ENCODE results near the gene A1BG. TPM values are rescaled to one million over a fixed set of nuclear protein-coding genes. Genes with fewer than 3 reads are reported as not detected.

Gene A1BG
- total and polyA plus RNA-seq, 8 donors: 0.81 to 10.2 (median 1.6) TPM

GRCh38 chr19:58335630-58336029, 17.7 kb downstream of the A1BG start:
- no peak for ATAC-seq
- no peak for TF ChIP-seq CTCF (IDR thresholded peaks at IDR 0.05)

GRCh38 chr19:58334691-58335249, 18.5 kb downstream of the A1BG start:
- no peak overlapping the region for H3K4me3 ChIP-seq
- H3K4me1 ChIP-seq: no peaks in the 10 kb centered on the region
- TF ChIP-seq CTCF (IDR thresholded peaks at IDR 0.05): no peak
- ATAC-seq (no peak), DNase-seq (no peak)
- H3K36me3 ChIP-seq: peaks cover 0 to 50% of the 10 kb centered on the region in 2 donors
- intact Hi-C loops (cut with DNase I): no loop called here
- H3K9me3 ChIP-seq: no peaks in the 10 kb centered on the region
- H3K27ac ChIP-seq: no peak overlapping the region
- H3K27me3 ChIP-seq: no peaks in the 10 kb centered on the region

More at GRCh38 chr19:58335630-58336029, 17.7 kb downstream of the A1BG start:
- no peak for DNase-seq
- no peaks in the 10 kb centered on the region for H3K9me3 ChIP-seq
- no peaks in the 10 kb centered on the region for H3K4me1 ChIP-seq
- no peaks in the 10 kb centered on the region for H3K27me3 ChIP-seq
- intact Hi-C loops (cut with DNase I): no loop called here
- peaks cover 0 to 55% of the 10 kb centered on the region in 2 donors for H3K36me3 ChIP-seq
- H3K27ac ChIP-seq: no peak overlapping the region
- H3K4me3 ChIP-seq: no peak overlapping the region

GRCh38 chr19:58332697-58333096, 20.6 kb downstream of the A1BG start:
- H3K9me3 ChIP-seq: no peaks in the 10 kb centered on the region
- intact Hi-C loops (cut with DNase I): no loop called here
- ATAC-seq (no peak), DNase-seq (no peak)
- no peak for TF ChIP-seq CTCF (IDR thresholded peaks at IDR 0.05)
- H3K27me3 ChIP-seq: no peaks in the 10 kb centered on the region
- H3K27ac ChIP-seq: no peak overlapping the region
- H3K4me3 ChIP-seq: no peak overlapping the region
- H3K36me3 ChIP-seq: peaks cover 0 to 29% of the 10 kb centered on the region in 2 donors
- H3K4me1 ChIP-seq: peaks cover 6 to 16% of the 10 kb centered on the region in 2 donors

DNA sequence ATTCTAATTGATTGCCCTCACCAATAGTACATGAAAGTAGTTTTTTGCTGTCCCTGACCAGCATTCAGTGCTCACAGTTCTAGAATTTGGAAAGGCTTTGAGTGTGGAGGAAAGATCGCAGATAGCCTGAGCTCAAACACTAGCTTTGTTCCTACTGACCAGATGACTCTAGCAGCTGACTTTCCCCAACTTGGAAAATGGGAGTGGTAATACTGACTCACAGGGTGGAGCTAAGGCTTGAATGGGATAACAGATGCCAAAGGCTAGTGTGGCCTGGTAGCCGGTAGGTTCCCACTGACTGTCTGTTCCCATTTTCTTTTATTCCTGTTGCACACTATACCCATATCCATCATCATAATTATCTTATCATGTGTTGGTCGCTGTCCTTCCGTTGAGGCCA, 22.8 kb downstream of the A1BG start:
- intact Hi-C loops (cut with DNase I): no loop called here
- Histone ChIP-seq H3K4me3 (no peak overlapping the region), H3K27ac (no peak overlapping the region)

DNA sequence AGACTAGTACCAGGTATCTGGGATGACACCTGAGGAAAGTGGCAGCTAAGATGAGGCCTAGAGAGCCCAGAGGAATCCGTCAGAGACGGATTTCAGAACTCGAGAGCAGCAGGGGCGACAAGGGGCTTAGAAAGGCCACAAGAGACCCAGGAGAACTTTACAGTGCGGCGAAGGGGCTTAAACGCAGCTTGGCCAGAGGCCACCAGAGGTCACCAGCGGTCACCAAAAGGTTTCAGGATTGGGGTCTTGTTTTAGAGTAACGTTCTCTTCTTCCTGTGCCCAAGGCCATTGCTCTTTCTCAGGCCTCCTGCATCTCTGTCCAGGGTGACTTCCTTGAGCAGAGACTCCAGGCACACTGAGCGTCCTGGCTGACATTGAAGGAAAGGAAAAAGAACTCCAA, 24.3 kb downstream of the A1BG start:
- Histone ChIP-seq H3K27me3 (no peaks in the 10 kb centered on the region), H3K36me3 (no peaks in the 10 kb centered on the region), H3K4me1 (peaks cover 15 to 30% of the 10 kb centered on the region in 2 donors), H3K9me3 (no peaks in the 10 kb centered on the region), H3K4me3 (no peak overlapping the region), H3K27ac (no peak overlapping the region)
- no peak for TF ChIP-seq CTCF (IDR thresholded peaks at IDR 0.05)
- ATAC-seq: no peak
- DNase-seq: no peak
- intact Hi-C loops (cut with DNase I): no loop called here

More for the DNA sequence above, 22.8 kb downstream of the A1BG start:
- Histone ChIP-seq H3K27me3 (no peaks in the 10 kb centered on the region), H3K36me3 (peaks cover 0 to 11% of the 10 kb centered on the region in 2 donors), H3K9me3 (no peaks in the 10 kb centered on the region), H3K4me1 (peaks cover 15 to 29% of the 10 kb centered on the region in 2 donors)
- ATAC-seq (no peak), DNase-seq (no peak)
- no peak for TF ChIP-seq CTCF (IDR thresholded peaks at IDR 0.05)

Data from left lung (tissue), 10 donors.